Loucy (cell line): ENCODE measurements around the gene SNX11.

Source experiments
- H2AFZ ChIP-seq: fragments of 200-600 bp; sonication (generic); 2 replicates; pipeline ENCODE4 v1.6.0; 2016; ENCODE audit warnings: antibody characterized with exemption, mild to moderate bottlenecking, low read length, moderate library complexity
- H3F3A ChIP-seq: fragments of 200-600 bp; 2 replicates; pipeline ENCODE4 v1.6.0; 2016; ENCODE audit warnings: antibody characterized with exemption, low read depth, mild to moderate bottlenecking
- H3K27me3 ChIP-seq: fragments of 200-600 bp; sonication (generic); 2 replicates; pipeline ENCODE4 v1.6.1; 2014; ENCODE audit warnings: low read length, mild to moderate bottlenecking; ENCODE audit not compliant: insufficient read depth, poor library complexity, severe bottlenecking
- H3K36me3 ChIP-seq: fragments of 200-600 bp; sonication (generic); 2 replicates; pipeline ENCODE4 v1.6.1; 2016; ENCODE audit warnings: low read length; ENCODE audit not compliant: insufficient read depth
- H3K4me1 ChIP-seq: fragments of 200-600 bp; sonication (generic); 2 replicates; pipeline ENCODE4 v1.5.1; 2014; ENCODE audit warnings: low read length, mild to moderate bottlenecking; ENCODE audit not compliant: insufficient read depth, poor library complexity, severe bottlenecking
- H3K4me2 ChIP-seq: fragments of 200-600 bp; sonication (generic); 2 replicates; pipeline ENCODE4 v1.6.0; 2014; ENCODE audit warnings: antibody characterized with exemption, low read length, low read depth, mild to moderate bottlenecking; ENCODE audit not compliant: poor library complexity, severe bottlenecking
- H3K4me3 ChIP-seq: fragments of 200-600 bp; sonication (generic); 2 replicates; pipeline ENCODE4 v1.5.1; 2014; ENCODE audit warnings: low read length, mild to moderate bottlenecking, mixed read lengths; ENCODE audit not compliant: poor library complexity, severe bottlenecking
- H3K79me2 ChIP-seq: fragments of 200-600 bp; sonication (generic); 2 replicates; pipeline ENCODE4 v1.6.1; 2014; ENCODE audit warnings: low read length; ENCODE audit not compliant: insufficient read depth
- H3K9ac ChIP-seq: fragments of 200-600 bp; sonication (generic); 2 replicates; pipeline ENCODE4 v1.6.0; 2014; ENCODE audit warnings: mild to moderate bottlenecking, low read depth, low read length, moderate library complexity; ENCODE audit not compliant: poor library complexity, severe bottlenecking
- H3K9me2 ChIP-seq: fragments of 200-600 bp; sonication (generic); replicated peaks from 2 replicates; pipeline ENCODE4 v1.6.1; 2016; ENCODE audit warnings: low read depth, low read length, mixed read lengths
- H3K9me3 ChIP-seq: fragments of 200-600 bp; sonication (generic); 2 replicates; pipeline ENCODE4 v1.6.1; 2014; ENCODE audit warnings: mild to moderate bottlenecking, antibody characterized with exemption, low read length, low read depth; ENCODE audit not compliant: insufficient read depth
- H4K20me1 ChIP-seq: fragments of 200-600 bp; sonication (generic); 2 replicates; pipeline ENCODE4 v1.6.0; 2014; ENCODE audit warnings: antibody characterized with exemption, low read length, mild to moderate bottlenecking; ENCODE audit not compliant: insufficient read depth, poor library complexity, severe bottlenecking
- EZH2phosphoT487 ChIP-seq: fragments of 200-600 bp; IDR thresholded peaks from 2 replicates; pipeline ENCODE4 v1.6.1; 2018; ENCODE audit warnings: antibody characterized with exemption, mild to moderate bottlenecking, moderate library complexity, borderline replicate concordance
- TF ChIP-seq, protein P1 (sequence below): fragments of 200-600 bp; sonication (generic); conservative IDR thresholded peaks from 2 replicates; pipeline ENCODE4 v1.5.1; 2014; ENCODE audit warnings: mild to moderate bottlenecking, antibody characterized with exemption, low read length

SNX11 gene

DNA sequence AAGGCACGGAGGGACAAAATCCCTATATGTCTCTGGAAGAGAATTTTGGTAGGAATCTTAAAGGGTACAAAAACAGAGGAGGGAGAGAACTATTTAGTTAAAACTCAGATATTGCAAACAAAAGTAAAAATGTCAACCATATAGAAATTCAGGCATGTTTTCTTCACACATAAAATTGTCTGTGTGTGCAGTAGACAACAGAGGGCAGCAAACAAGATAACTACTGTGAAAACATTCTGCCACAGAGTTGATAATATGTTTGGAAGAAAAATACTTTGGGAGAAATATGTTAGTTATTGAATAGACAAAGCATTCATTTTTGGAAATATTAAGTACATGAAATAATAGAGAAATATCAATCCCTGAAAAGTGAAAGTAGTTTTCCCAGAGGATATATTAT, 56.2 kb downstream of the SNX11 start:
- H3K4me2 ChIP-seq = peak overlapping the region; percentile 69
- H3K36me3 ChIP-seq = no peaks in the 10 kb centered on the region
- H2AFZ ChIP-seq = no peak overlapping the region
- no peaks in the 10 kb centered on the region for H3K79me2 ChIP-seq
- peak overlapping the region; percentile 58 for H3K4me3 ChIP-seq
- H3K9ac ChIP-seq = peak overlapping the region; percentile 42
- no peak for TF ChIP-seq EZH2phosphoT487
- TF ChIP-seq, protein P1, sequence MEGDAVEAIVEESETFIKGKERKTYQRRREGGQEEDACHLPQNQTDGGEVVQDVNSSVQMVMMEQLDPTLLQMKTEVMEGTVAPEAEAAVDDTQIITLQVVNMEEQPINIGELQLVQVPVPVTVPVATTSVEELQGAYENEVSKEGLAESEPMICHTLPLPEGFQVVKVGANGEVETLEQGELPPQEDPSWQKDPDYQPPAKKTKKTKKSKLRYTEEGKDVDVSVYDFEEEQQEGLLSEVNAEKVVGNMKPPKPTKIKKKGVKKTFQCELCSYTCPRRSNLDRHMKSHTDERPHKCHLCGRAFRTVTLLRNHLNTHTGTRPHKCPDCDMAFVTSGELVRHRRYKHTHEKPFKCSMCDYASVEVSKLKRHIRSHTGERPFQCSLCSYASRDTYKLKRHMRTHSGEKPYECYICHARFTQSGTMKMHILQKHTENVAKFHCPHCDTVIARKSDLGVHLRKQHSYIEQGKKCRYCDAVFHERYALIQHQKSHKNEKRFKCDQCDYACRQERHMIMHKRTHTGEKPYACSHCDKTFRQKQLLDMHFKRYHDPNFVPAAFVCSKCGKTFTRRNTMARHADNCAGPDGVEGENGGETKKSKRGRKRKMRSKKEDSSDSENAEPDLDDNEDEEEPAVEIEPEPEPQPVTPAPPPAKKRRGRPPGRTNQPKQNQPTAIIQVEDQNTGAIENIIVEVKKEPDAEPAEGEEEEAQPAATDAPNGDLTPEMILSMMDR = peak; percentile 60
- H3K9me2 ChIP-seq = no peaks in the 10 kb centered on the region
- H3K9me3 ChIP-seq = no peaks in the 10 kb centered on the region
- no peaks in the 10 kb centered on the region for H3F3A ChIP-seq
- H3K4me1 ChIP-seq = peaks cover 16% of the 10 kb centered on the region
- no peaks in the 10 kb centered on the region for H4K20me1 ChIP-seq
- no peaks in the 10 kb centered on the region for H3K27me3 ChIP-seq

DNA sequence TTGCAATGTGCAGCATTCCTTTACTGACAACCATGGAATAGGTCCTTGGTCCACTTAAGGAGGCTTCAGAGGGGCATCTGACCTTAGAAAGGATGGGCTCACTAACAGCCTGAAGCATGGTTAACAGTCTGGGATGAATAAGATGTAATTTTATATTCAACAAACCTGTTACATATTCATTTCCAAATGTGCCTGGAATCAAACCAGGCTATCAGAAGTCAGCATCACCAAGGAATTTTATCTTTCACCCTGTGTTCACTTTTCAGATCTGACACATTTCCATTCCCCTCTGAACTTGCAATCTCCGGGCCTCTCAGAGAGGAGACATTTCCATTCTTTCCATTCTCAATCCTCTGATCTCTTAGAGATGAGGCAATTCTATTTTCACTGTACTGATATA, 62.4 kb downstream of the SNX11 start:
- H4K20me1 ChIP-seq = no peaks in the 10 kb centered on the region
- no peaks in the 10 kb centered on the region for H3K9me2 ChIP-seq
- no peaks in the 10 kb centered on the region for H3K9me3 ChIP-seq
- TF ChIP-seq, protein P1 = no peak
- no peak for TF ChIP-seq EZH2phosphoT487
- H3K4me1 ChIP-seq = peaks cover 14% of the 10 kb centered on the region
- H3K79me2 ChIP-seq = no peaks in the 10 kb centered on the region
- H3F3A ChIP-seq = no peaks in the 10 kb centered on the region; the same call in 1 of the 2 replicates
- H3K4me3 ChIP-seq = no peak overlapping the region
- no peaks in the 10 kb centered on the region for H3K36me3 ChIP-seq
- H3K27me3 ChIP-seq = no peaks in the 10 kb centered on the region
- H2AFZ ChIP-seq = no peak overlapping the region
- H3K9ac ChIP-seq = no peak overlapping the region
- H3K4me2 ChIP-seq = no peak overlapping the region
